OCI-LY7 (cell line): ENCODE data around the gene ID1. TPM values are rescaled to one million over a fixed set of nuclear protein-coding genes. Genes with fewer than 3 reads are reported as not detected.
A peak's percentile ranks its signal among the peaks of the same experiment; 100 is the strongest.
"Not testable (repeated sequence)": the region's sequence is repeated elsewhere in the genome, so short reads cannot be mapped to it uniquely, and the experiment has no call there.

Experiments used
- BruUV-seq: library from RNA; stranded (reverse); fragments of 400-500 nt; replicated peaks from 2 replicates; lab custom pipeline; 2021; lab: Mats Ljungman, UMichigan
- CTCF ChIA-PET: fragments of 300-600 bp; sonication (Branson Sonifier 250); formaldehyde crosslinking; loops from one replicate; lab custom pipeline; 2022; ENCODE audit warnings: antibody characterized with exemption; ENCODE audit not compliant: unreplicated experiment; lab: Charles Lee
- POLR2A ChIA-PET: fragments of 300-600 bp; sonication (Branson Sonifier 250); formaldehyde crosslinking; loops from one replicate; lab custom pipeline; 2022; ENCODE audit warnings: antibody characterized with exemption; lab: Charles Lee
- DNase-seq: peaks from one replicate; pipeline ENCODE4 v3.0.0-alpha.2; 2015; ENCODE audit warnings: low spot score
- H2AFZ ChIP-seq: fragments of 200-600 bp; sonication (generic), shearing (Covaris generic); 2 replicates; pipeline ENCODE4 v1.6.1; 2014; ENCODE audit warnings: mild to moderate bottlenecking, antibody characterized with exemption, low read length, moderate library complexity
- H3K27ac ChIP-seq: fragments of 200-600 bp; sonication (generic); 2 replicates; pipeline ENCODE4 v1.5.1; 2014; ENCODE audit warnings: mixed run types, low read depth, mild to moderate bottlenecking, moderate library complexity, low read length, inconsistent platforms; ENCODE audit not compliant: poor library complexity, severe bottlenecking
- H3K36me3 ChIP-seq: fragments of 200-600 bp; sonication (generic); 2 replicates; pipeline ENCODE4 v1.6.1; 2014; ENCODE audit warnings: mild to moderate bottlenecking, antibody characterized with exemption, low read length, moderate library complexity, mixed read lengths; ENCODE audit not compliant: insufficient read depth
- H3K4me1 ChIP-seq: fragments of 200-600 bp; sonication (generic); 2 replicates; pipeline ENCODE4 v1.5.1; 2014; ENCODE audit warnings: mild to moderate bottlenecking, low read length; ENCODE audit not compliant: insufficient read depth, poor library complexity, severe bottlenecking
- H3K4me2 ChIP-seq: fragments of 200-600 bp; sonication (generic); 2 replicates; pipeline ENCODE4 v1.6.1; 2014; ENCODE audit warnings: mild to moderate bottlenecking, low read length
- H3K4me3 ChIP-seq: fragments of 200-600 bp; sonication (generic); 2 replicates; pipeline ENCODE4 v1.5.1; 2014; ENCODE audit warnings: mild to moderate bottlenecking, low read depth, low read length; ENCODE audit not compliant: poor library complexity, severe bottlenecking
- H3K79me2 ChIP-seq: fragments of 200-600 bp; sonication (generic); 2 replicates; pipeline ENCODE4 v1.6.1; 2016; ENCODE audit warnings: low read depth, mild to moderate bottlenecking, low read length, moderate library complexity, mixed read lengths; ENCODE audit not compliant: insufficient read depth
- H3K9me2 ChIP-seq: fragments of 200-600 bp; sonication (generic); 2 replicates; pipeline ENCODE4 v1.6.1; 2016; ENCODE audit warnings: mild to moderate bottlenecking, low read length, mixed read lengths; ENCODE audit not compliant: insufficient read depth
- H3K9me3 ChIP-seq: fragments of 200-600 bp; sonication (generic); 2 replicates; pipeline ENCODE4 v1.6.1; 2014; ENCODE audit warnings: mild to moderate bottlenecking, mixed run types, low read length, mixed read lengths
- H4K20me1 ChIP-seq: fragments of 200-600 bp; sonication (generic); 2 replicates; pipeline ENCODE4 v1.6.1; 2014; ENCODE audit warnings: mild to moderate bottlenecking, antibody characterized with exemption, low read length, moderate library complexity, mixed read lengths; ENCODE audit not compliant: insufficient read depth
- CTCF ChIP-seq: fragments of 200-600 bp; sonication (generic); conservative IDR thresholded peaks from 2 replicates; pipeline ENCODE4 v1.5.1; 2014; ENCODE audit warnings: mild to moderate bottlenecking, antibody characterized with exemption, low read length, moderate library complexity, mixed read lengths
- EZH2phosphoT487 ChIP-seq: fragments of 200-600 bp; sonication (generic); IDR thresholded peaks from 2 replicates; pipeline ENCODE4 v1.6.1; 2018; ENCODE audit warnings: low read depth, borderline replicate concordance, mild to moderate bottlenecking, mixed run types, antibody characterized with exemption, low read length, moderate library complexity, mixed read lengths
- intact Hi-C: fragments of 100-400 bp; cut with micrococcal nuclease; formaldehyde crosslinking; loops from one replicate; pipeline ENCODE4 v1.10.0; 2022; ENCODE audit not compliant: unreplicated experiment
- total RNA-seq, 2 experiments: library from RNA; depleted of rRNA in 1 of 2; stranded (reverse); fragments of >200 nt in 1 of 2; shearing (Covaris generic) in 1 of 2; gene quantifications; 2 replicates each; pipeline ENCODE4 v1.2.3, GENCODE V29; 2014 to 2022

ID1 gene
- total RNA-seq, 2 experiments from 2014 or later: 3.3 to 3.6 TPM

DNA sequence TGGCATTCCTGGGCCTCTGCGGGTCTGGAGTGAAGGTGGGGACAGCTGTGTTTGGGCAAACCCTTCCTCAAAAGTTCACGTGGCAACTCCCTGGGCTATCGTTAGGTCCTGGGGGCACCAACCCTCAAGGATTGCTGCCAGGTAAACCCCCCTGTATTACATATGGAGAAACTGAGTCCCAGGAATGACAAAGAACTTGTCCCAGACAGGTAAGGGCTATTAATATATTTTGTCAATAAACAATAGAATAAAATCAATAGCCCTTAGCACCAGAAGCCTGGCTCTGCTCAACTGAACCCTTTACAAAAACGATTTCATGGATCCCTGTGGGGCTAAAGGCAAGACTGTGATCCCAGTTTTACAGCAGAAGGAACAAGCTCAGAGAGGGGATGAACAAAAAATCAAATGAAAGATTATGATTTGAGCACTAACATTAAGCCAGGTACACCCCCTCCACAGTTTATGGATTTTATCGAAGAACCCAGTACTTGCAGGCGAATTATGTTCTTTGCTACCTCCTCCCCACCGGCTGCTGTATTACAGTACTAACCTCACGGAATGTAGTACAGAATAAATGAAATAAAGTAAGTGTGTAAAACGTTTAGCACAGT lies 2.7 kb downstream of the ID1 start:
- no peak for TF ChIP-seq CTCF
- TF ChIP-seq EZH2phosphoT487: no peak
- Histone ChIP-seq H3K4me2 (no peak overlapping the region), H3K27ac (no peak overlapping the region), H3K9me3 (no peaks in the 10 kb centered on the region), H3K36me3 (no peaks in the 10 kb centered on the region), H3K4me1 (peaks cover 20% of the 10 kb centered on the region), H2AFZ (no peak overlapping the region), H4K20me1 (no peaks in the 10 kb centered on the region), H3K9me2 (no peaks in the 10 kb centered on the region), H3K4me3 (no peak overlapping the region), H3K79me2 (no peaks in the 10 kb centered on the region)
- CTCF ChIA-PET: interaction anchor here (0.9 kb wide), 1 partner anchor 41 kb away, joined by 3 read pairs; no protein-coding TSS in a partner anchor
- DNase-seq: no peak
- intact Hi-C loops: no loop called here
- BruUV-seq: no TSS peak
- POLR2A ChIA-PET: interaction anchor here (1.2 kb wide), 1 partner anchor 75 kb away, joined by 3 read pairs; no protein-coding TSS in a partner anchor

- no peak overlapping the region for H2AFZ ChIP-seq
- BruUV-seq: no TSS peak
- H3K27ac ChIP-seq: no peak overlapping the region
- intact Hi-C loops: no loop called here
- CTCF ChIA-PET: interaction anchor here (0.9 kb wide), 1 partner anchor 41 kb away, joined by 3 read pairs; no protein-coding TSS in a partner anchor
- H3K79me2 ChIP-seq: no peaks in the 10 kb centered on the region
- H3K4me2 ChIP-seq: no peak overlapping the region
- POLR2A ChIA-PET: interaction anchor here (1.2 kb wide), 1 partner anchor 76 kb away, joined by 3 read pairs; no protein-coding TSS in a partner anchor
- no peaks in the 10 kb centered on the region for H3K9me2 ChIP-seq
- H3K4me3 ChIP-seq: no peak overlapping the region
- H3K36me3 ChIP-seq: no peaks in the 10 kb centered on the region
- DNase-seq: no peak
- H4K20me1 ChIP-seq: no peaks in the 10 kb centered on the region
- H3K9me3 ChIP-seq: no peaks in the 10 kb centered on the region
- TF ChIP-seq EZH2phosphoT487: no peak
- TF ChIP-seq CTCF: no peak
- peaks cover 20% of the 10 kb centered on the region for H3K4me1 ChIP-seq
Measured at GRCh38 chr20:31608251-31608945, 3.3 kb downstream of the ID1 start.

- H4K20me1 ChIP-seq, H3K79me2 ChIP-seq, H3K4me3 ChIP-seq, H3K9me2 ChIP-seq, H3K27ac ChIP-seq, H3K9me3 ChIP-seq, H3K36me3 ChIP-seq, DNase-seq, H2AFZ ChIP-seq, H3K4me1 ChIP-seq, BruUV-seq: not testable (repeated sequence)
- ChIA-PET CTCF (interaction anchor here (1.2 to 2.7 kb wide), 8 partner anchors 15 to 72 kb away, joined by 3 to 22 read pairs (median 12); no protein-coding TSS in a partner anchor), POLR2A (interaction anchor here (0.5 to 3.0 kb wide), 7 partner anchors 8 to 106 kb away, joined by 3 to 25 read pairs (median 4); no protein-coding TSS in a partner anchor)
- intact Hi-C loops: loop anchor here (1.0 to 2.0 kb wide), 2 partner anchors 29 to 52 kb away; no protein-coding TSS in a partner anchor
- H3K4me2 ChIP-seq: 0 out of 2 replicates have a peak overlapping the region, but pooled peaks have one; percentile 37
Measured at GRCh38 chr20:31612271-31612640, 7.2 kb downstream of the ID1 start.
